GM12878 (cell line): ENCODE data around the gene COL6A6.

ENCODE experiments used
- CHD1 ChIP-seq: IDR thresholded peaks from 2 replicates; pipeline ENCODE4 v1.6.1; 2012; ENCODE audit warnings: low read depth, low read length, improper control_type of control experiment
- EZH2 ChIP-seq: IDR thresholded peaks from 2 replicates; pipeline ENCODE4 v1.6.1; 2012; ENCODE audit warnings: low read depth, mild to moderate bottlenecking, control low read depth, inconsistent platforms, low read length, borderline replicate concordance; ENCODE audit not compliant: control insufficient read depth
- GABPA ChIP-seq: IDR thresholded peaks from 2 replicates; pipeline ENCODE4 v1.6.1; 2014; ENCODE audit warnings: antibody characterized with exemption, low read depth, mild to moderate bottlenecking, inconsistent platforms
- MXI1 ChIP-seq: fragments of 150-350 bp; IDR thresholded peaks from 2 replicates; pipeline ENCODE4 v1.6.1; 2011; ENCODE audit warnings: low read depth, mild to moderate bottlenecking, inconsistent platforms, low read length, improper control_type of control experiment
- POLR2A ChIP-seq: IDR thresholded peaks from 2 replicates; pipeline ENCODE4 v1.6.1; 2011; ENCODE audit warnings: low read depth, mild to moderate bottlenecking, low read length
- RCOR1 ChIP-seq: conservative IDR thresholded peaks from 2 replicates; pipeline ENCODE4 v1.6.1; 2012; ENCODE audit warnings: low read depth, low read length, improper control_type of control experiment
- RFX5 ChIP-seq: IDR thresholded peaks from 2 replicates; pipeline ENCODE4 v1.6.1; 2011; ENCODE audit warnings: low read depth, low read length, improper control_type of control experiment
- SUZ12 ChIP-seq: fragments of 200-600 bp; sonication (generic); IDR thresholded peaks from one replicate; pipeline ENCODE4 v1.6.1; 2018; ENCODE audit warnings: antibody characterized with exemption, mild to moderate bottlenecking; ENCODE audit not compliant: unreplicated experiment
- USF1 ChIP-seq: IDR thresholded peaks from 2 replicates; pipeline ENCODE4 v1.6.1; 2011; ENCODE audit warnings: borderline replicate concordance, low read depth, mild to moderate bottlenecking, moderate library complexity, mixed read lengths, low read length; ENCODE audit not compliant: insufficient read depth; ENCODE audit errors: extremely low read length
- ZBTB4 ChIP-seq: fragments of 450-650 bp; formaldehyde crosslinking; IDR thresholded peaks from 2 replicates; pipeline ENCODE4 v1.4.0; 2022; ENCODE audit warnings: mild to moderate bottlenecking, moderate library complexity
- TF ChIP-seq, protein P1 (sequence below), 3 experiments: IDR thresholded peaks in 2 of 3; conservative IDR thresholded peaks in 1 of 3; 2 replicates each; pipeline ENCODE4 v1.5.1; 2011; ENCODE audit warnings: low read depth in 3 of 3, low read length in 3 of 3, mild to moderate bottlenecking in 3 of 3, control low read depth in 2 of 3, moderate library complexity in 2 of 3, inconsistent platforms in 1 of 3, mixed read lengths in 1 of 3; ENCODE audit not compliant: control insufficient read depth in 2 of 3, insufficient read depth in 1 of 3; ENCODE audit errors: extremely low read depth in 1 of 3
- TF ChIP-seq, protein P2 (sequence below): IDR thresholded peaks from 2 replicates; pipeline ENCODE4 v1.6.1; 2011; ENCODE audit warnings: low read depth, mild to moderate bottlenecking, low read length, moderate library complexity, borderline replicate concordance; ENCODE audit errors: extremely low read depth
- TF ChIP-seq, protein P3 (sequence below): fragments of 450-650 bp; formaldehyde crosslinking; IDR thresholded peaks from 2 replicates; pipeline ENCODE4 v1.5.0; 2022; ENCODE audit warnings: mild to moderate bottlenecking, missing genetic modification characterization
- TF ChIP-seq, protein P4 (sequence below): fragments of 450-650 bp; IDR thresholded peaks from 2 replicates; pipeline ENCODE4 v1.6.1; 2017; ENCODE audit warnings: borderline replicate concordance

DNA sequence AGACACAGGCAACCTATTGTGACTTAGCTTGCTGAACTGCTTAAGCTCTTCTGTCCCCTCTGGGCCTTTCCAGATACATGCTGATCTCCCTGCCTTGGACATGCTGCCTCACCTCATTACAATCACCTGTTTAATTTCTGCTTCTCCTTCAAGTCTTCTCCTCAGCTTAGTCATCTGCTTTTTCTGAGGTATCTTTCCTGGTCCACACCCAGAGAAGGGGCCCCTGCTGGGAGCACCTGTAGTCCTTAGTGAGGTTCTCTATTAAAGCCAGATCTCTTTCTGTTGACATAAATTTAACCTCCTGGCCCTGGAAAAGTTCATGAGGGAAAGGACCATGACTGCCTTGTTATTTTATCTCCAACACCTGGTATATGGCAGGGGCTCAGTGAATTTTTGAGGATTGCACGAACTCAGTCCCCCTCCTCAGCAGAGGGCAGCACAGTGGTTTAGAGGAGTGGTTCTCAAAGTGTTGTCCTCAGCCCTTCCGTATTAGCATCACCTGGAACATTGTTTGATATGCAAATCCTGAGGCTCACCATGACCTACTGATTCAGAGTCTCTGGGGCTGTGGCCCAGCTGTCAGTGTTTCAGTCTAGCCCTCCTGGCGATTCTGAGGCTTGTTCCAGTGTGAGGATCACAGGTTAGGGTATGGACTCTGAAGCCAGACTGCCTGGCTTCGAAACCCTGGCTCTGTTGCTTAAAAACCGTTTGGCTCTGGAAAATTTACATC lies 12.7 kb downstream of the COL6A6 start:
- no peak for TF ChIP-seq GABPA
- TF ChIP-seq MXI1, result no peak
- TF ChIP-seq POLR2A, result no peak
- TF ChIP-seq, protein P1, sequence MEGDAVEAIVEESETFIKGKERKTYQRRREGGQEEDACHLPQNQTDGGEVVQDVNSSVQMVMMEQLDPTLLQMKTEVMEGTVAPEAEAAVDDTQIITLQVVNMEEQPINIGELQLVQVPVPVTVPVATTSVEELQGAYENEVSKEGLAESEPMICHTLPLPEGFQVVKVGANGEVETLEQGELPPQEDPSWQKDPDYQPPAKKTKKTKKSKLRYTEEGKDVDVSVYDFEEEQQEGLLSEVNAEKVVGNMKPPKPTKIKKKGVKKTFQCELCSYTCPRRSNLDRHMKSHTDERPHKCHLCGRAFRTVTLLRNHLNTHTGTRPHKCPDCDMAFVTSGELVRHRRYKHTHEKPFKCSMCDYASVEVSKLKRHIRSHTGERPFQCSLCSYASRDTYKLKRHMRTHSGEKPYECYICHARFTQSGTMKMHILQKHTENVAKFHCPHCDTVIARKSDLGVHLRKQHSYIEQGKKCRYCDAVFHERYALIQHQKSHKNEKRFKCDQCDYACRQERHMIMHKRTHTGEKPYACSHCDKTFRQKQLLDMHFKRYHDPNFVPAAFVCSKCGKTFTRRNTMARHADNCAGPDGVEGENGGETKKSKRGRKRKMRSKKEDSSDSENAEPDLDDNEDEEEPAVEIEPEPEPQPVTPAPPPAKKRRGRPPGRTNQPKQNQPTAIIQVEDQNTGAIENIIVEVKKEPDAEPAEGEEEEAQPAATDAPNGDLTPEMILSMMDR (IDR thresholded peaks at IDR 0.05 in 2 of 3, conservative IDR thresholded peaks at IDR 0.05 in 1 of 3; ENCODE audit: control insufficient read depth in 2 of 3, extremely low read depth in 1 of 3, insufficient read depth in 1 of 3, low read depth in 3 of 3, low read length in 3 of 3), result no peak
- TF ChIP-seq ZBTB4 (CRISPR knock-in tag), result no peak
- TF ChIP-seq, protein P2, sequence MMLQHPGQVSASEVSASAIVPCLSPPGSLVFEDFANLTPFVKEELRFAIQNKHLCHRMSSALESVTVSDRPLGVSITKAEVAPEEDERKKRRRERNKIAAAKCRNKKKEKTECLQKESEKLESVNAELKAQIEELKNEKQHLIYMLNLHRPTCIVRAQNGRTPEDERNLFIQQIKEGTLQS, result no peak
- TF ChIP-seq CHD1, result no peak
- no peak for TF ChIP-seq EZH2
- TF ChIP-seq, protein P3, sequence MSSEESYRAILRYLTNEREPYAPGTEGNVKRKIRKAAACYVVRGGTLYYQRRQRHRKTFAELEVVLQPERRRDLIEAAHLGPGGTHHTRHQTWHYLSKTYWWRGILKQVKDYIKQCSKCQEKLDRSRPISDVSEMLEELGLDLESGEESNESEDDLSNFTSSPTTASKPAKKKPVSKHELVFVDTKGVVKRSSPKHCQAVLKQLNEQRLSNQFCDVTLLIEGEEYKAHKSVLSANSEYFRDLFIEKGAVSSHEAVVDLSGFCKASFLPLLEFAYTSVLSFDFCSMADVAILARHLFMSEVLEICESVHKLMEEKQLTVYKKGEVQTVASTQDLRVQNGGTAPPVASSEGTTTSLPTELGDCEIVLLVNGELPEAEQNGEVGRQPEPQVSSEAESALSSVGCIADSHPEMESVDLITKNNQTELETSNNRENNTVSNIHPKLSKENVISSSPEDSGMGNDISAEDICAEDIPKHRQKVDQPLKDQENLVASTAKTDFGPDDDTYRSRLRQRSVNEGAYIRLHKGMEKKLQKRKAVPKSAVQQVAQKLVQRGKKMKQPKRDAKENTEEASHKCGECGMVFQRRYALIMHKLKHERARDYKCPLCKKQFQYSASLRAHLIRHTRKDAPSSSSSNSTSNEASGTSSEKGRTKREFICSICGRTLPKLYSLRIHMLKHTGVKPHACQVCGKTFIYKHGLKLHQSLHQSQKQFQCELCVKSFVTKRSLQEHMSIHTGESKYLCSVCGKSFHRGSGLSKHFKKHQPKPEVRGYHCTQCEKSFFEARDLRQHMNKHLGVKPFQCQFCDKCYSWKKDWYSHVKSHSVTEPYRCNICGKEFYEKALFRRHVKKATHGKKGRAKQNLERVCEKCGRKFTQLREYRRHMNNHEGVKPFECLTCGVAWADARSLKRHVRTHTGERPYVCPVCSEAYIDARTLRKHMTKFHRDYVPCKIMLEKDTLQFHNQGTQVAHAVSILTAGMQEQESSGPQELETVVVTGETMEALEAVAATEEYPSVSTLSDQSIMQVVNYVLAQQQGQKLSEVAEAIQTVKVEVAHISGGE (CRISPR knock-in tag), result no peak
- TF ChIP-seq RFX5, result no peak
- TF ChIP-seq RCOR1, result no peak
- no peak for TF ChIP-seq SUZ12
- TF ChIP-seq, protein P4, sequence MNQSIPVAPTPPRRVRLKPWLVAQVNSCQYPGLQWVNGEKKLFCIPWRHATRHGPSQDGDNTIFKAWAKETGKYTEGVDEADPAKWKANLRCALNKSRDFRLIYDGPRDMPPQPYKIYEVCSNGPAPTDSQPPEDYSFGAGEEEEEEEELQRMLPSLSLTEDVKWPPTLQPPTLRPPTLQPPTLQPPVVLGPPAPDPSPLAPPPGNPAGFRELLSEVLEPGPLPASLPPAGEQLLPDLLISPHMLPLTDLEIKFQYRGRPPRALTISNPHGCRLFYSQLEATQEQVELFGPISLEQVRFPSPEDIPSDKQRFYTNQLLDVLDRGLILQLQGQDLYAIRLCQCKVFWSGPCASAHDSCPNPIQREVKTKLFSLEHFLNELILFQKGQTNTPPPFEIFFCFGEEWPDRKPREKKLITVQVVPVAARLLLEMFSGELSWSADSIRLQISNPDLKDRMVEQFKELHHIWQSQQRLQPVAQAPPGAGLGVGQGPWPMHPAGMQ, result no peak
- TF ChIP-seq USF1, result no peak
